Measurements from ENCODE around the gene HECTD2.
"Not testable (repeated sequence)": the region's sequence is repeated elsewhere in the genome, so short reads cannot be mapped to it uniquely, and the experiment has no call there.

The HECTD2 gene

DNA sequence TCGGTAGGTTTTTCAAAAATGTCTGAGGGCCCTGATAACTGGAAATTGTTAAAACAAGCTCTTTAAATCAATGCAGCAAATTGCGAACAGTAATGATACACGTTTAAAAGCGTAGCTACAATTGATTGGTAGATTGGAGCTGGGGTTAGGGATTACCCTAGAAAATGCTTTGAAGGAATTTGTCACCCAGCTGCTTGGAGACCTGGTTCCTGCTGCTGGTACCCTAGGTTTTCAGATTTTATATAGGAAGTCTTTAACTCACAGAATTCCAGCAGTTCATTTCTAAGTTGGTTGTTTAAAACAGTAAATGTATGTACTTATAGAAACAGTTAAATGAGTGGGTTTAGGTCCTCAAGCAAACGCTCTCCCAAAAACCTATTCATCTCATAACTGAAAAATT is 1.5 kb downstream of the HECTD2 start:
- DNase-seq (ENCODE audit: low read depth in 2 of 2): no peak

DNA sequence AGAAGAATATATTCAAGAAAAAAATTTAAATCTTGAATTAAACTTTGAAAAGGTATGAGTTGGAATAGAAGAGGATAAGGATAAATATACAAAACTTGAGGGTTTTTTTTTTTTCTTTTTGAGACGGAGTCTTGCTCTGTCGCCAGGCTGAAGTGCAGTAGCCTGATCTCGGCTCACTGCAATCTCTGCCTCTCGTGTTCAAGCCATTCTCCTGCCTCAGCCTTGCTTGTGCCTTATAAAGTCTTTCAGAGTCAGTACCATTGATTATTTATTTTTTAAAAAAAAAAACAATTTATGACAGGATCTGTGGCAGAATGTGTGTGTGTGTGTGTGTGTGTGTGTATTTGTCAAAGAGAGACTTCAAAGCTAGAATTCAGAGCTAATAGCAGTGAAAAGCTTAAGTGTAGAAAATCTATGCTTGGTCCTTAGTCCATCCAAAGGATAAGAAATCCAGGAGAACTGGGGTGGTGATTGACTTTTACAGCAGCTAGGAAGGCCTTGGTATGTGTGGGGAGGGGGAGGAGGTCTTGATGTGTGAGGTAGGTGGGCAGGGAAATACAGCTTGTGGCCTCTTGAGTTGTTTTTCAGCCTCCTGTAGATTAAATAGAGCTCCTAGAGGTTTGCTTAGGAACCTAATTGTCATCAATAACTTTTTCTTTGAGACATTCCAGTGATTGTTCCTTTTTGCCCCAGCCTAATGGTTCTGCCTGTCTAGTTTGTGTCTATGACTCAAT is 2.4 kb downstream of the HECTD2 start:
- no peak for DNase-seq (ENCODE audit: low read depth in 2 of 2)

DNA sequence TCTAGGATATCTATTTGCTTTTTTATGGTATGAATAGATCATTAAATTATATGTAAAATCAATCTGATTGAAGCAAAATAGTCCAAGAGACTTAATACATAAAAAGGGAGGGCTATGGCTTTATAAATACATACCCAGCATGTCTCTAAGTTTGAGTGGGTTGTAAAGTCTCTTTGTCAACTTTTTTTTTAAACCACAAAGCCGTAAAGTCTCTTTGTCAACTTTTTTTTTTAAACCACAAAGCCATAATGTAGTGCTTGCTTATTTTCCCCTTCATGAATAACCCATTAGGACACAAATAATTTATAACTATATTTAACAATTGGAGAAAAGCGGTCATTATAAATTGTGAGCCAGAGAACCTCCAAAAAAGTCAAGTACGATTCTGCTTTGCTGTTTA is 5.7 kb downstream of the HECTD2 start:
- no peak for DNase-seq (ENCODE audit: low read depth in 2 of 2)

DNA sequence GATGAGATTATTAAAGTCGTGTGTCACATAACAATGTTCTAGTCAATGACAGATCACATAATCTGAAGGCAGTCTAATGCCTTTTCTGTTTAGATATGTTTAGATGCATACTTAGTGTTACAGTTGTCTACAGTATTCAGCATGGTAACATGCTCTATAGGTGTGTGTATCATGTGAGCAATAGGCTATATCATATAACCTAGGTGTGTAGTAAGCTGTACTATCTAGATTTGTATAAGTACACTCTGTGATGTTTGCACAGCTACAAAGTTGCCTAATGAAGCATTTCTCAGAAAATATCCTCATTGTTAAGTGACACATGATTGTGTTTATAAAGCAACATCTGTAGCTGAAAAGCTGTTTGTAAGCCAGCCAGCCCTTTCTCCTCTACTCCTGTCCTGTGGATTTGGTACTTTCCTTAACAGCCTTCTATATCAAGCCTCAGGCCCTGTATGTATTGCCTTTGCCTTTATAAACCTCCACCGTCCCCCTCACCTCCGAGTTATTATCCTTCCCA is 6.3 kb downstream of the HECTD2 start:
- no peak for DNase-seq (ENCODE audit: low read depth in 2 of 2)

DNA sequence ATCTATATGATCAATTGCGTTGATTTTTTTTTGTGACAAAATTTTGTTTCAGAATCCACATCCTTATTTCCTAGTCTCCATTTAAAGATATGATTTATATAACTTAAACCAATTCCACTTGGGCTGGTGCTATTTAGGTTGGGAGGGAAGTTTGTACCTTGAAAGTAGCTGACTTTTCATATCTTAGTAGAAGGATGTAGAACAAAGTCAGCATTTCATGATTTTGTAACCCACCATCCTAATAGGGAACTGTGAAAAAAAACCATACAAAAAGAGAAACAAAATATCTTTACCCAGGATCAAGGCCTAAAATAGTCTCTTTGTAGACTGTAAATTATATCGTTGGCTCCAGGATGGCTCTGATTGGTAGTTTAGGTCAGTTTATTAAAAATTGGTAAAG is 8.3 kb downstream of the HECTD2 start:
- no peak for DNase-seq (ENCODE audit: low read depth in 2 of 2)

DNA sequence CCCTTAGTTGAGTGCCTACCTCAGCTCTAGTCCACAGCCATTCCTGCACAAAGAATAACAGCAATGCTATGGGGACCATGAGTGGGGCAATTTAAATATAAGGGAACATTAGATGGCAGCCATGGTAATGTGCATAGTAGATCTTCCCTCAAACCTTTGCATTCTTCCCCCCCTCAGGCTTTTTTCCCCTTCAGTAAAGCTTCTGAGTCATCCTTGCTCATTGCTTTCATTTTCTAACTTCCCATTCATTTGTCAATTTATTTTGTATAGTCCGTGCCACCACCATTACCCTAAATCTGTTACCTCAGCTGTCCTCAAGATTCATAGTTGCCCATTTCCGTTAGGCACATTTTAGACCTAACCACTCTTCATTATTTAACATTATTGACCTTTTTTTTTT is 10.7 kb downstream of the HECTD2 start:
- DNase-seq (ENCODE audit: low read depth in 2 of 2): no peak

DNA sequence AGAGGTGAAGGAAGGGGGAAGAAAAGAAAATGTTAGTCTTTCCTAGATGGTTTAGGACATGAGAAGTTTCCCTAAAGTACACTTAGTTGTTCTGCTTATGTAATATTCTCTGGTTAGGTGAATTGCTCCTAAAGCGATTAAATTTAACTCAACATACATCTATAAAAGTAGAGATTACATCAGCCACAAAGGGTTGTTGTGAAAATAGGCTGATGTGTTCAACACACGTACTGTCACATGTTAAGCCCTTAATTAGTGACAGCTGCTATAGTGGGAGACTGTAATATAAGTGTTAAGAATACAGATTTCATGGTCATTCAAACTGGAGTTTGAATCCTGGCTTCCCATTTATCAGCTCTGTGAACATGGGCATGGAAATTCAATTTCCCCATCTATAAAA is 12.8 kb downstream of the HECTD2 start:
- no peak for DNase-seq (ENCODE audit: low read depth in 2 of 2)

DNA sequence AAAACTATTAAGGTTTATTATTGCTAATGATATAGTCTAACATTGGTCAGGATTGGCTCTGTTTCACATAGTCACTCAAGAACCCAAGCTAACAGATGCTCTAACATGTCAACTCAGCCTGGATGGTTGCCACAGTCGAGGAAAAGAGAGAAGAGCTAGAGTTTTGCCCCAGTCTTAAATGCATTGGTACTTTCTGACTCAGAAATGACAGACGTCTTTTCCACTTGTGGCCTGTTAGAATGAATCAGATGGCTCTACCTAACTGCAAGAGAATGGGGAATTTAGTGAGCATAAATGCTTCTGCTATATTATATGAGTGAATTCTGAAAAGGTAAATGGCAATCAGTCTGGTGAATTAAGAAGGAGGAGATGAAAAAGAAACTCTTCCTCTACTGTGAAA is 13.9 kb downstream of the HECTD2 start:
- no peak for DNase-seq (ENCODE audit: low read depth in 2 of 2)

DNA sequence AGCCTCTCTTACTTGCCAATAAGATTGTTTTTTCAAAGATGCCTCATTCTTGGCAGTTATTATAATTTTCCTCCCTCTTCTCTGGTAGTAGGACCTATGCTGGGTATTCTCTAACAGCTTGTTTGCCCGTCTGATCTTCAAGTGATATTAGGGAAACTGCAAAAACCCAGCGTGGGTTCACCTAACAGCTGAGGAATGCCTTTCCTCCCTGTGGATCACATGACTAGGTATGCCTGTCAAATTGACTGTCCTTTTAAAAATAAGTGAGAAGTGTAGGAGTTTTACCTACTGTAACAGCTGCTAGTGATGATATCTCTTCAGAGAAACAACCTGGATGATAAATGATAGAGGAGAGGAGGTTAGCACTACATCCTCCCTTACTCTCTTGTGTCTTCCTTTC is 22.0 kb downstream of the HECTD2 start:
- DNase-seq (ENCODE audit: low read depth in 2 of 2): no peak

DNA sequence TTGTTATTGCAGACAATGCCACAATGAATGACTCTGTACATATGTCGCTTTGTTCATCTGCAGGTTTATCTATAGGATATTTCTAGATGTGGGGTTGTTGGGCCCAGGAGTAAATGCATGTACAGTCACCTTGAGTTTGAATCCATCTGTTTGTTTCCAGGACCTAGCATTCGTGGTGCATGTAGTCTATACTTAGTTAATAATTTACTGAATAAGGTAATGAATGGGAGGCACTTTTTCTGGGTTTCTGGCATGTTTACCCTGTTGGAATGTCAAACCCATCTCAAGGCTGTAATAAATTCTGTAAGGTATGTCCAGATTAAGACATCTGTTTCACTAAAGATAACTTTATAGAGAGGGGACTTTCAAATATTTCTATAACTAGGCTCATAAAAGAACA is 23.5 kb downstream of the HECTD2 start:
- DNase-seq (ENCODE audit: low read depth in 2 of 2): no peak

DNA sequence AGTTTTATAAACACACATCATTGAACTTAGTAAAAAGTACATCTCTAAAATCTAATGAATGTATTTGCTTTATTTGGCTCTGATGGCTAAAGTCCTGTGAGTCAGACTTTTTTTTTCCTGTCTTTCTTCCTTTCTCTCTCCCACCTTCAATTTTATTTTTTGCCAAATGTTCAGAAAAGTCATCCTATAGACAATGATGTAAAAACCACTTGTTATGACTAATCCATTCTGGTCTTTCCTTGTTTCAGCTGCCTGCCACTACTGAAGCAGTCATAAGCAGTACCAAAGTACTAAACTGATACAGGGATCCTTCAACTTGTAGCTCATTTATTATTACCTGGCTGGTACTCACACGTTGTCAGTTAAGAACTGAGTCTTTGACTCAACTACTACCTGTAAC is 23.9 kb downstream of the HECTD2 start:
- DNase-seq (ENCODE audit: low read depth in 2 of 2): no peak

DNA sequence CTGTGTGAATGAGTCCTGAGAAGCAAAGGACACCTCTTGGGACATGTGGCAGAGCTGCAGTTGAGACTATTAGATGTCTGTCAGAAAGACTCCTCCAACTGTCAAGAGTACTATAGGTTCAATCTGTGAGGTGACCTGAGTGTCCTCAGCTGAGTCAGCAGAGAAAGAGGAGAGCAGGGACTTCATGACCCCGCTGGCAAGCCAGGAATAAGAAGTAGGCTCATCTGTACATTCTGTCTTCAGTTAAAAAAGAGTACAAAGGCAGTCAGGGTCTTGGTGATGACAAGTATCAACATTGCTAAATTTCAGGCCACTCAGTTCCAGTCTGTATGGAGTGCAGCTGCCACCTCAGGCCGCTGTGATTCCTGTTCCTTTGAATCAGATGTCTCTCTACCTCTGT is 25.1 kb downstream of the HECTD2 start:
- no peak for DNase-seq (ENCODE audit: low read depth in 2 of 2)

DNA sequence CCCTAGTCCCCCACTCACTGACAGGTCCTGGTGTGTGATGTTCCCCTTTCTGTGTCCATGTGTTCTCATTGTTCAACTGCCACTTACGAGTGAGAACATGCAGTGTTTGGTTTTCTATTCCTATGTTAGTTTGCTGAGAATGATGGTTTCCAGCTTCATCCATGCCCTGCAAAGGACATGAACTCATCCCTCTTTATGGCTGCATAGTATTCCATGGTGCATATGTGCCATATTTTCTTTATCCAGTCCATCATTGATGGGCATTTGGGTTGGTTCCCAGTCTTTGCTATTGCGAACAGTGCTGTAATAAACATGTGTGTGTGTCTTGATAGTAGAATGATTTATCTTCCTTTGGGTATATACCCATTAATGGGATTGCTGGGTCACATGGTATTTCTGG is 28.1 kb downstream of the HECTD2 start:
- not testable (repeated sequence) for DNase-seq (ENCODE audit: low read depth in 2 of 2)

DNA sequence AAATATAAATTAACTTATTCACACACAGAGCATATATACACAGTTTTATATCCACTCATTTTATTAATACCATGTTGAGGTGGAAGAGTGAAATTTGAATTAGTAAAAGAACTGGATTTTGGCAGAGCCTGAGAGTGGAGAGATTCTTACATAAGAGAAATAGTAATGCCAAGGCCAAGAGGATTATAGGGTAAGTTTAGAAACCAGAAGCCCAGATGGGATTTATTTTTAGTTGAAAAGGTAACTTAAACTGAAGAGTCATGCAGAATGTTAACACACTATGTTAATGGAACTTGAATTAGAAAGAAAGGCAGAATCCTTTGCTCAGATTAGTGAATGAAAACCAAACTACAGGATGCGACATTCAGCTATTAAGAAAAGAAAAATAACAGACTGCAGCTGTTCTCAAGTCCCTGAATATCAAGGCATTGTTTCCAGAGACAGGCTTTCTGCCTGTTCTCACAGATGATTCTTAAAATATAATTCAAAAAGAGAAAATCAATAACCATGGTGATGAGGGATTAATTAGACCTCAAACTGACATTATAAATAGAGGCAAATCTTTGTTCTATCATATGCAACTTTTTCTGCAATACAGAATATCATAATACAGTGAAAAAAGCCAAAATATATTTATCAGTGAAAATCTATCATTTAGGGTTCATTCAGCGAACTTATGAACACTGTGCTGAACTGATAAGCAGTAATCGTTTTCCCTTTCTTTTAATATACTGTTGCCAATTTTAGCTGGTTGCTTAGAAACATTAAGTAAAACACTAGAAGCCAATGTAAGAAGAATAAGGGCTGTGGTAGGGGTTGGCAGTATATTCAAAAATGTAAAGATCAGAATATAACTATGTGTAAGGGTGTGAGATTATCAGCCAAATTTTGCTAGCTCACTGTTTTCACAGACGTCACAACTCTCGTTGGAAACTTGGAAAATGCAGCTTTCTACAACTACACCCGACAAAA is 34.4 kb downstream of the HECTD2 start:
- DNase-seq (ENCODE audit: low read depth in 2 of 2): no peak

DNA sequence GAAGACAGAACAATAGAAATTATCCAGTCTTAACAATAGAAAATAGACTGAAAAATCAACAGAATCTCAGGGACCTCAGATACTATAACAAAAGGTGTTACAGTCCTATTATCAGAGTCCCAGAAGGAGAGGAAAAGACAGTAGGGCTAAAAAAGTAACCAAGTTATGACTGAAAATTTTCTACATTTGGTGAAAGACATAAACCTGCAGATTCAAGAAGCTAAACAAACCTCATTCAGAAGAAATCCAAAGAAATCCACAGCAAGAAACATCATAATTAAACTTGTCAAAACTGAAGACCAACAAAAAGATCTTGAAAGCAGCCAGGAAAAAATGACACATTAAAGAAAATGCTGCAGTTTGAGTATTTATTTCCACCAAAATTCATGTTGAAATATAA is 41.9 kb downstream of the HECTD2 start:
- DNase-seq (ENCODE audit: low read depth in 2 of 2): no peak

DNA sequence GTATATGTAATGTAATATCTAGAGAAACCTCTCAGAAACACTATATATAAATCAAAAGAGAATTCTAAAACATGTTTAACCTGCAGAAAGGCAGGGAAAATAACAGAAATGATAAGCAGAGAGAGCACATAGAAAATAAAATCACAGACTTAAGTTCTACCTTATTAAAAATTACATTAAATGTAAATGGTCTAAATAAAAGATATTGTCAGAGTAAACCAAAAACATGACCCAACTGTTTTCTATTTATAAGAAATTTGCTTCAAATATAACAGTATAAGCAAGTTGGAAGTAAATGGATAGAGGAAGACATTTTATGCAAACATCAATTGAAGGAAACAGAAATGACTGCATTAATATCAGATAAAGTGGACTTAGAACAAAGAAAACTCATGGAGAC is 43.4 kb downstream of the HECTD2 start:
- DNase-seq (ENCODE audit: low read depth in 2 of 2): no peak

DNA sequence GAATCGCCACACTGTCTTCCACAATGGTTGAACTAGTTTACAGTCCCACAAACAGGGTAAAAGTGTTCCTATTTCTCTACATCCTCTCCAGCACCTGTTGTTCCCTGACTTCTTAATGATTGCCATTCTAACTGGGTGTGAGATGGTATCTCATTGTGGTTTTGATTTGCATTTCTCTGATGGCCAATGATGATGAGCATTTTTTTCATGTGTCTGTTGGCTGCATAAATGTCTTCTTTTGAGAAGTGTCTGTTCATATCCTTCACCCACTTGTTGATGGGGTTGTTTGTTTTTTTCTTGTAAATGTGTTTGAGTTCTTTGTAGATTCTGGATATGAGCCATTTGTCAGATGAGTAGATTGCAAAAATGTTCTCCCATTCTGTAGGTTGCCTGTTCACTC is 45.0 kb downstream of the HECTD2 start:
- DNase-seq (ENCODE audit: low read depth in 2 of 2): not testable (repeated sequence)

DNA sequence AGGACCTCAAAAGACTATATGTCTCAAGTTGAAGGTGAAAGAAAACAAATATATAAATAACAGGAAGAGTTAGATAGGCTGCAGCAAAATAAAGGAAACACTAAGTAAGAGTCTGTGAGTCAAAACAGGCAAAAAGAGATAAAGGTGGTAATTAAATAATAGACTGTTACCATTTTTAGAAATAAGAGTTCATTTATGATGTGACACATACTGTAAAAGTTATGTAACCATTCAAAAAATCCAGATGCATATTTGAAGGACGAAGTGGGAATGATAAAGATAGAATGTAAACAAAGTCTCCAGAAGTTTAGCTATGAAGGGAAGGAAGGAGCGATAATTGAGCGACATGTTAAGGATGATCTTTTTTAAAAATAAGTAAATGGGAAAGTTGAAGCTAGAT is 50.5 kb downstream of the HECTD2 start:
- no peak for DNase-seq (ENCODE audit: low read depth in 2 of 2)

DNA sequence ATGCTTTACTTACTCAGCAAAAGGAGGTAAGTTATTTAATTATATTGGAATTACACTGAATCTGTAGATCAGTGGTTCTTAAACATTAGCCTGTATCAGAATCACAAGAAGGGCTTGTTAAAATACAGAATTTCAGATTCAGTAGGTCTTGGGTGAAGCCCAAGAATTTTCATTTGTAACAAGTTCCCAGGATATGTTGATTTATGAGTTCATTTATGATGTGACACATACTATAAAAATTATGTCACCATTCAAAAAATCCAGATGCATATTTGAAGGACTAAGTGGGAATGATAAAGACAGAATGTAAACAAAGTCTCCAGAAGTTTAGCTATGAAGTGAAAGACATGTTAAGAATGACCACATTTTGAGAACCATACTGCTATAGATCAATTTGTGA is 52.3 kb downstream of the HECTD2 start:
- no peak for DNase-seq (ENCODE audit: low read depth in 2 of 2)

DNA sequence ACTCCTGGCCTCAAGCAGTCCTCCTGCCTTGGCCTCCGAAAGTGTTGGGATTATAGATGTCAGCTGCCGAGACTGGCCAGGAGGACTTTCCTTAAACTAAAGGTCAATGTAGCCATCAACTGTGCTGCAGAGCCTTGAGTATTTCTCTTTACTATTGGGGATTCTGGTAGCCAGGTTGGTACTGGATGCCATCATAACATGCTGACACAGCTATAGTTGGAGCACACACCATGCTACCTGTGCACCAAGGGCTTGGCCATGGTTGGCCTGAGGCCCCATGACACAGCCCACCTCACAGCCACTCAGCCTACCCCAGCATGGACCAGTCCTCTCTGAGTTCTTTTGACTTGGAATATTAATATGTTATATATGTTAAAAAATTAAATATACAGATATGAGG is 54.4 kb downstream of the HECTD2 start:
- DNase-seq (ENCODE audit: low read depth in 2 of 2): no peak

DNA sequence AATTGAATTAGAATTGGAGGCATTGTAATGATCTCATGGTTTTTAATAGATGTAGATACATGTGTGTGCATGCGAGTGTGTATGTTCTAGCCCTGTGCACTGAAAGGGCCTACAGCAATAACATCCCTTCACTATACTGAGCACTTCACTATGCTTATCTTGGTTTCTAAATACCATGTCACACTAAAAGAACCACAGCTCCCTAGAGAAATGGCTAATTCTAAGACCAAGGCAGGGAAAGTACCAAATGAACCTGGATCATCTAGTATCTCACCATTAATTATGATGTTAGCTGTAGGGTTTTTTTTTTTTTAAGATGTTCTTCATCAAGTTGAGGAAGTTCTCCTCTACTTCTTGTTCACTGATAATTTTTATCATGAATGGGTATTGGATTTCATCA is 55.1 kb downstream of the HECTD2 start:
- no peak for DNase-seq (ENCODE audit: low read depth in 2 of 2)

DNA sequence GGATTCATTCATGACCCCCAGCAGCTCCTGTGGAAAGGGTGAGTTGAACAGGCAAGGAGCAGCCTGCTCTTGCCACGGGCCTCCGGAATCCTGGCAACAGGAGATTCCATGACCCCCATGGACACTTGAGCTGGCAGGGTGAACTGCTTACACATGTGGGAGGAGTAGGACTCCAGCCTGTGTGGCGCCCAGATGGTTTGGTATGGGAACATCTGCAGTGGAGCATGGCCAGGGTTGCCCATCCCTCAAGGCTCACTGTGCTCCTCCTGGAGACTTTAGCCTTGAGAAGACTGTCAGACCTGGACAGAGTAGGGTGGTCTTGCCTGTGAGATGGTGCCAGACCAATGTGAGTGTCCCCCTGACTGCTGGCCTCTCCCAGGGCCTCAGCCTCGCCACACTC is 57.0 kb downstream of the HECTD2 start:
- no peak for DNase-seq (ENCODE audit: low read depth in 2 of 2)

DNA sequence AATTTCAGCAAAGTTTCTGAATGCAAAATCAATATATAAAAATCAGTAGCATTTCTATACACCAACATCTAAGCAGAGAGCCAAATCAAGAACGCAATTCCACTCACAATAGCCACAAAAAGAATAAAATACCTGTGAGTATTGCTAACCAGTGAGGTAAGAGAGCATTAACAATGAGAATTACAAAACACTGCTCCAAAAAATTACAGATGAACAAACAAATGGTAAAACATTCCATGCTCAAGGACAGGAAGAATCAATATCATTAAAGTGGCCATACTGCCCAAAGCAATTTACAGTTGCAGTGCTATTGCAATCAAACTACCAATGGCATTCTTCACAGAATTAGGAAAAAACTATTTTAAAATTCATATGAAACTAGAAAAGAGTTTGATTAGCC is 61.5 kb downstream of the HECTD2 start:
- DNase-seq (ENCODE audit: low read depth in 2 of 2): no peak

Data from activated CD4-positive, alpha-beta T cell treated with anti-CD3 and anti-CD28 coated beads for 24 hours (primary cell).